Esophagus muscularis mucosa (tissue), 4 donors: ENCODE data around the gene TGFBI. TPM values are rescaled to one million over a fixed set of nuclear protein-coding genes. Genes with fewer than 3 reads are reported as not detected.

ENCODE experiments used
- DNase-seq: peaks from one replicate; pipeline ENCODE4 v3.0.0-alpha.2; 2017; ENCODE audit errors: extremely low spot score
- H3K27ac ChIP-seq, 4 donors: fragments of 200-600 bp; sonication (generic); replicated peaks in 1 of 4; 1 replicate in 3 of 4; 2 replicates in 1 of 4; pipeline ENCODE4 v1.5.1; 2016 to 2019; ENCODE audit warnings: mild to moderate bottlenecking in 1 of 4
- H3K27me3 ChIP-seq, 4 donors: fragments of 200-600 bp; sonication (generic); one replicate each; pipeline versions ENCODE4 v1.5.1 to v1.6.0; 2016 to 2019
- H3K36me3 ChIP-seq, 4 donors: fragments of 200-600 bp; sonication (generic); one replicate each; pipeline ENCODE4 v1.5.1; 2016 to 2019
- H3K4me1 ChIP-seq, 4 donors: fragments of 200-600 bp; sonication (generic); one replicate each; pipeline ENCODE4 v1.5.1; 2016 to 2019
- H3K4me3 ChIP-seq, 4 donors: fragments of 200-600 bp; sonication (generic); 1 replicate in 2 of 4; 2 replicates in 2 of 4; pipeline ENCODE4 v1.5.1; 2016 to 2019; ENCODE audit warnings: mild to moderate bottlenecking in 4 of 4, moderate library complexity in 1 of 4
- H3K9me3 ChIP-seq, 4 donors: fragments of 200-600 bp; sonication (generic); 1 replicate in 3 of 4; 2 replicates in 1 of 4; pipeline ENCODE4 v1.5.1; 2016 to 2019
- CTCF ChIP-seq, 3 experiments: fragments of 200-600 bp in 2 of 3; fragments of 450-650 bp in 1 of 3; sonication (generic) in 2 of 3; IDR thresholded peaks; one replicate each; pipeline ENCODE4 v1.5.1; 2017 to 2019; ENCODE audit warnings: antibody characterized with exemption in 3 of 3, mild to moderate bottlenecking in 2 of 3, moderate library complexity in 1 of 3
- EP300 ChIP-seq: sonication (generic); formaldehyde crosslinking; IDR thresholded peaks from one replicate; pipeline ENCODE4 v1.6.1; 2017; ENCODE audit warnings: antibody characterized with exemption
- POLR2A ChIP-seq: fragments of 450-650 bp; IDR thresholded peaks from one replicate; pipeline ENCODE4 v1.6.1; 2017; ENCODE audit warnings: antibody characterized with exemption, moderate library complexity, mild to moderate bottlenecking, low read depth
- POLR2AphosphoS5 ChIP-seq, 2 donors: sonication (generic); formaldehyde crosslinking; IDR thresholded peaks; one replicate each; pipeline ENCODE4 v1.6.1; 2017; ENCODE audit warnings: antibody characterized with exemption in 2 of 2
- WGBS: methylation state at CpG from one replicate; pipeline ENCODE4 v1.1.5; 2018; 5-methylcytosine and 5-hydroxymethylcytosine counted together
- intact Hi-C: fragments of 100-400 bp; cut with DNase I; formaldehyde crosslinking; loops from one replicate; pipeline ENCODE4 v1.15.1; 2023
- total RNA-seq, 4 donors: library from RNA; depleted of rRNA; stranded (reverse); fragments of >200 nt; gene quantifications; one replicate each; pipeline versions ENCODE4 v1.1.0 to v1.2.1, GENCODE V29; 2016

TGFBI gene
- total RNA-seq, 4 donors from 2014 or later: 62.3 to 128 (median 92.9) TPM

- H3K4me1 ChIP-seq: peaks cover 4 to 34% (median 27%) of the 10 kb centered on the region in 4 donors
- 85% methylated on average over 12 of the region's 12 CpGs for WGBS
- no peaks in the 10 kb centered on the region for H3K27me3 ChIP-seq
- TF ChIP-seq POLR2AphosphoS5 (IDR thresholded peaks at IDR 0.05) (no peak), CTCF (IDR thresholded peaks at IDR 0.05) (no peak), EP300 (no peak), POLR2A (no peak)
- H3K9me3 ChIP-seq: no peaks in the 10 kb centered on the region
- peaks cover 0 to 58% (median 49%) of the 10 kb centered on the region in 4 donors for H3K36me3 ChIP-seq
- no peak overlapping the region for H3K4me3 ChIP-seq
- DNase-seq: no peak
- no peak overlapping the region for H3K27ac ChIP-seq
- intact Hi-C loops: no loop called here
Observed at GRCh38 chr5:136051486-136052220, 22.9 kb downstream of the TGFBI start.

GRCh38 chr5:136052692-136053335 lies 24.0 kb downstream of the TGFBI start:
- intact Hi-C loops: no loop called here
- Histone ChIP-seq H3K27ac (peak overlapping the region in 2 of 4 donors; percentile 42 to 57), H3K4me1 (peaks cover 14 to 46% (median 38%) of the 10 kb centered on the region in 4 donors), H3K36me3 (peaks cover 0 to 49% (median 46%) of the 10 kb centered on the region in 4 donors), H3K27me3 (no peaks in the 10 kb centered on the region), H3K9me3 (no peaks in the 10 kb centered on the region), H3K4me3 (no peak overlapping the region)
- 96% methylated on average over 5 of the region's 13 CpGs for WGBS
- DNase-seq: no peak
- TF ChIP-seq POLR2AphosphoS5 (IDR thresholded peaks at IDR 0.05): no peak
- no peak for TF ChIP-seq CTCF (IDR thresholded peaks at IDR 0.05)
- TF ChIP-seq EP300: no peak
- no peak for TF ChIP-seq POLR2A

GRCh38 chr5:136053336-136054141 lies 24.8 kb downstream of the TGFBI start:
- Histone ChIP-seq H3K27ac (peak overlapping the region in 3 of 4 donors; percentile 40 to 57 (median 42)), H3K4me1 (peaks cover 21 to 53% (median 45%) of the 10 kb centered on the region in 4 donors)
- intact Hi-C loops: no loop called here

More at GRCh38 chr5:136053336-136054141, 24.8 kb downstream of the TGFBI start:
- Histone ChIP-seq H3K36me3 (peaks cover 0 to 46% (median 39%) of the 10 kb centered on the region in 4 donors), H3K9me3 (no peaks in the 10 kb centered on the region), H3K4me3 (no peak overlapping the region), H3K27me3 (no peaks in the 10 kb centered on the region)
- TF ChIP-seq POLR2AphosphoS5 (IDR thresholded peaks at IDR 0.05): no peak
- TF ChIP-seq CTCF (IDR thresholded peaks at IDR 0.05): no peak
- no peak for TF ChIP-seq EP300
- TF ChIP-seq POLR2A: no peak
- 70% methylated on average over 6 of the region's 6 CpGs for WGBS
- no peak for DNase-seq
